Stimulated activated CD8-positive, alpha-beta memory T cell treated with anti-CD3 and anti-CD28 coated beads, Interleukin-4, amount 100 ng/mL, for 4 hours (primary cell): ENCODE measurements around the gene ENPP6.

Experiments
- DNase-seq, 2 donors: peaks; one replicate each; pipeline ENCODE4 v3.0.0-alpha.2; 2020; ENCODE audit warnings: low read depth in 2 of 2, low spot score in 1 of 2

ENPP6 gene

DNA sequence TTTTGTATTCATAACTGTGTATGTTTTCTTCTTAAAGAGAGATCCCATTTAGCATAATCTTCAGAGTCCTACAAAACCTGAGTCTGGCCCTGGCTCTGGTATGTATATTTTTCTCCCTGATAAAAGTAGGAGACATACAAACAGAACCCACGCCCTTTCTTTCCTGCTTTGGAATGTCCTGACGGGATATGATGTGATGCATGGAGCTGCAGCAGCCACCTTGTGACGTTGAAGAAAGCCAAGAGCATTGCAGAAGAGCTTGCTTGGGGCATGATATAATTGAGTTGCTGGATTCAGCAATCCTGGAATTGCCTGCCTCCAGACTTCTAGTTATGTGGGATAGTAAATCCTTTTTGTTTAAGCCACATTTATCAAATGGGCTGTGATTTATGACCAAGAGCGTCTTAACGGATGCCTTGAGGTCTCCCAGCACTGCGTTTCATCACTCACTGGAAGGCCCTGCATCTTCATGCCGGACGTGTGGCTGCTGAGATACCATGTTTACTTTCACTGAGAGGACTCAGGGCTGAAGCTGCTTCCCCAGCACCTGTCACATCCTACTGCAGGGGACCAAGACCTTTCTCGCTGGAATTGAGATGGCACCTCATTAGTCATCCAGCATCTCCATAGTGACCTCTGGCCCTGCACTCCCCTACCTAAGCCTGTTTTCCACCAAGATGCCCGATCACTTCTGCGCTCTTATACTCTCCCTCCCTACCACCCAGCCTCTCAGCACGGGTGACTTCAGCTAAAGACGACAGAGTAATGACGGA, 107.0 kb downstream of the ENPP6 start:
- DNase-seq, result no peak

DNA sequence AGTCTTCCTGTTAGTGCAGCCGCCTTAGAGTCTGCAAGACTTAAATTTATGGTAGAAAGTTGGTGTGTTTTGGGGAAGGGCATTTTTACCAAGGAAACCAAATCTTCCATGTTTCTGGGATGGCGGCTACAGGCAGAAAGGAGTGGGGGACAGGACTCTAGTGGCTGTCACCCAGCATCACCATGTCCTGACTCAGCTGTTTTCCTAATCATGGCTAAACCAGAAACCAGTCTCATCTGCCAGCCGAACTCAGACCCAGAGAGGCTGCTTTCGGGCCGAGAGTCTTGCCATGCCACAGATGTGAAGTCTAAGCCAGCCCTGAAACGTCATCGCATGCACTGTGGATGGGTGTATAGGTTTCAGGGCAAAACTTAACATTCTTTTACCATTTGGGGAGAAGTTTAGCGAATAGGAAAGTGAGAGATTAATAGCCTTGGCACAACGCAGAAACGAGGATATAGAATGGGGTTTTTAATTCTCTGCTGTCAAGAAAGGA, 109.6 kb downstream of the ENPP6 start:
- DNase-seq, result no peak

DNA sequence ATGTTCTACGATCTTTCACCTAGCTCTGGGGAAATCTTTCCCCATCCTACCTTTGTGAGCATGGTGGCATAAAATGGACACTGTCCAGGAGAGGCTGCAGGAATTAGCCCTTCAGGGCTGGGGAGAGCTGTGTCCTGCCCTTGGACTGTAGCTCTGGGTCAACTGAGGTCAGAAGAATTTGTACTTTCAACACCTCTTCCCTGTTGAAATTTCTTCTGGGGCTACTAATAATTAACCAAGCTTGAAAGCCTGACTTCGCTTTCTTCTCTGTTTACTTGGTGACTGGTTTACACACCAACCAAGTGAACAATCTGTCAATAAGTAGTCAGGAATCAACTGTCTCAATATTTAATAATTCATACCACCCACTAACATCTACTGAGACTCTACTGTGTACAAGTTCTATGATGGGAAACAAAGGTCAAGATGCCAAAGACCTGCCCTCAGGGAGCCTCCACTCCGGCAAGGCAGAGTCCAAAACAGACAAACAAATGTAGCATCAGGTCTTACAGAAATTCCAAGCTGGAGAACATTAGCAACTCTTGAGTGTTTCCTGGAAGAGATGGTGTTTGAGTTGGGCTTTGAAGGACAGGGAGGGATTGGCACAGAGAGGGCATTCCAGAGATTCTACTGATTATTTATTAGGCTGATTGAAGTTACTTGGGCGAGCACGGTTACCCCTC, 113.1 kb downstream of the ENPP6 start:
- no peak for DNase-seq

DNA sequence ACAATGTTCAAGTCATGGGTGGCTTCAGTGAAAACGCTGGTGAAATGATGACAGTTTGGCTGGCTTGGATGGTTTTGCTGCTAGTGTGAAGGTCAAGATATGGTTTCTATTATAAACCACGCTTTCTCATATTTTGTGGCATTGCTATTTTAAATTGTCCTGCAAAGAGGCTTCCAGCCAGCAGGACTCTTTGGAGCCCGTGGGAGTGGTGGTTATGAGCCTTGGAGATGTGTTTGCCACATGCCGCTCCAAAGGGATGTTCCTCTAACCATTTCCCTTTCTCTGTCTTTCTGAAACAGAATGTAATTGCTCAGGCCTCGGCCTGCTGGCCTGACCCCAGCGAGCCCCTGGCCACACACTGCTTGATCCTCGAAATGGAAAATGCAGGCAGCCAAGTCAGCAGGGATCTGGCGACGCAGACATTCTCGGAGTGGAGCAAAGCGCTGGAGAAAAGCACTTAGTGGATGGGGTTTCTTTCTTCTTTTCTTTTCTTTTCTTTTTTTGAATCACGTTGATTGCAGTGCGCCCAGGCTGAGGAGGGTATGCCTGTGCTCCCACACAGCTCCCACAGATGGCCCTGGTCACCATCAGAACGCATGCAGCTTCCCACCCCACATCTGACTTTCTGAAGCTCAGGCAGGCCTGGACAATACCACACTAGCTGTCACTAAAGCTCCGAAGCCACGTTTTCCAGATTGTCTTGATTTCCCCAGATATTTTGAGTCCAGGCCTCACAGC, 114.0 kb downstream of the ENPP6 start:
- no peak for DNase-seq

DNA sequence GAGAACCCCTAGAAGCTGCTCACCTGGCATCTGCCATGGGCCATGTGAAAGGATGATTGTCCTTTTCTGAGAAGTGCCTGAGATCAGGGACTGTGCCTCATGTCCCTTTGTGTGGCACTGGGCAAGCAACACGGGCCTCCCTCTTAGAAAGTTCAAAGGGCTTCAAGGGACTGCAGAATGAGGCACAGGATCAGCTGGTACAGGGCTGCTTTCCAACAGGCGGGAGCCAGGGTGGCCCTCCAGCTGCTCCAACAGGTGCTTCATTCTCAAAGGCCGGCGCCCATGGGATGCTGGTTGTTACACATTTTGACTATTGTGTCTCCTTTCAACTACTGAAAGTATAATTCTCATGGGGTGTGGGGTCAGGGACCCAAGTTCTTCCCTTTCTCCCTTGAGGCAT, 114.7 kb downstream of the ENPP6 start:
- no peak for DNase-seq

DNA sequence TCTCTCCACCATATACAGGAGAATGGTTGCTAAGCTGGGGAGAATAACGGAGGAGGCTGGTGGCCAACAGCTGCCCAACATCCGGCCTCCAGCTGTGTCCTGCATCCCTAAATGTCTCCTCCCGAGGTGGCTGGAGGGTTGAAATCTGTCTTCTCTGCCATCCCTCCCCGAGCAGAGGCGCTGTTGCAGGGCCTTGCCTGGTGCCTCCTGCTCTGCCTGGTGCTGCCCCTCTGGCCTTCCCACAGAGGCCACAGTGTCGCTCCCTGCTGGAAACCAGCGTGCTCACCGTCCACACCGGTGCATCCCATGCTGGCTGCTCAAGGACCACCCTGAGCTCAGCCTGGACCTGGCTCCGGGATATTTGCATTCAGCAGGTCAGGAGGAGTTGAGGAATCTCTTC, 115.2 kb downstream of the ENPP6 start:
- no peak for DNase-seq

DNA sequence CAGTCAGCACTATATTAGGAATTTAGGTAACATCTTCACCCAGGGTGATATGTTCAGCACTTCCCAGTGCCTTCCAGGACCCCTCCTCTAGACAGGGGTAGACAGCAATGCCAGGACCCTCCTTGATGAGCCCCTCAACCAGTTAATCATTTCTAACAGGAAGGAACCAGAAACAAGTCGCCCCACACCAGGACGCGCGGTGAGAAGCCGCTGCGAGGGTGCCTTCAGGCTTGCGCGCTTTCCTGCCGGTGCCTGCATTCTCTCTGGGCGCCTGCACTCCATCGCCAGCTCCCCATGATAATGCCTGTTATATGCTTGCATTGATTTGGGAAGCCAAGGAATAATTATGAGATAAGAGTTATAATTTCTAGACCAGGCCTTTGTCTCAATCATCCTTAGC, 116.0 kb downstream of the ENPP6 start:
- no peak for DNase-seq

DNA sequence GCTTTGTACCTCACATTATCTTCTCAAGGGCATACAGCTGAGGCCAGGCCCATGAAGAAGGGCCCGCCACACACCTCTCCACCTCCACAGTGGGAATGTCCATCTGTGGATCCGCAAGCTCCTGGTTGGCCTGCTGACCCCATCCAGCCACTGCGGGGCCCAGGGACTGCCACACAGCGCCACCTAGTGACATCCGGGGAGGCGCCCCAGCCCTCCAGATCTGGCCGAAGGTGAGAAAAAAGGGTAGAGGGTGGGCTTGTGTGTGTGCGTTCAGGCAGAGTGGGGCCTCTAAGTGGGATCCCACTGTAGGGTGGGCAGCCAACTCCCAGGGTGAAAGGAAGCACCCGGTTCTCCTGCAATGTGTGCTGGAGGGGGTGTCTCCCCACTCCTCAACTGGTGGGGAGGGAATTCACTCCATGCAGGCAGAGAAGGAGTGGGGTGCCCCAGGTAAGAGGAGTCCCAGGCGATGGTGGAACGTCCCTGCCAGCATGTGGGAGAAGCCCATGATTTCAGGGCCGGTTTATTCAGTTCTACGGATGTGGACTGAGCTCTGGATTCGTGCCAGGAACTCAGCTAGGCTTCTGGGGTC, 117.3 kb downstream of the ENPP6 start:
- DNase-seq, result no peak

DNA sequence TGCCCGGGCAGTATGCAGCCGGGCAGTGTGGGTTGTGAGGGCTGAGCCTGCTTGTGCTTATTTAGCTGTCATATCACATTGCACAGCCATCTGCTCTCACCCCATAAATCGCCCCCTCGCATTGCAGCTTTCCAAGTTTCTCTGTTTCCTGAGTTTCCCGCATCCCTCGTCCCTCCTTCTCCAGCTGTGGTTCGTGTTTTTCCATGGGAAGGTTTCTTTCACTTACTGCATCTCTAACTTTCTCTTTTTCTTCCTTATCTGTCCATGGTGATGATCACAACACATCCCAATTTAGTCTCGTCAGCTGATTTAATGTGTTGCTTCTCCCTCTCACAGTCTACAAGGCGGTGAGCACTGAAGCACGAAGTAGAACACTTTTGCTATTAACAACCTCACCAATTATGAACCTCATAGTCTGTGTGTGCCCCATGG, 118.1 kb downstream of the ENPP6 start:
- no peak for DNase-seq

DNA sequence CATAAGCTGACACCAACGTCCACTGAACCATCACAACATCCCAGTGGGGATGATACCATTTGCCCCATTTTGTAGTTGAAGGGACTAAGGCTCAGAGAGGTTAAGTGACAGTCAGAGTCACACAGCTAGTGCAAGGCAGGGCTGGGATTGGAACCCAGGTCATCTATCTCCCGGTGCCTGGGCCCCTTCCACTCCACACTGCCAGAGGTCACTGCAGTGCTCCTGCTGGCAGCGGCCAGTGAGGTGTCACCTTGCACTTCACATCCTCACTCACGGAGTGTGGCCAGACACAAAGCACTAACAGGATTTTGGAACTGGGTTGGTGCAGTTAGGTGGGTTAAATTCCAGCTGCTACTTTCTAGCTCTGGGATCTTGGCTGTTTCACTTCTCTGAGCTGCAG, 118.7 kb downstream of the ENPP6 start:
- no peak for DNase-seq

DNA sequence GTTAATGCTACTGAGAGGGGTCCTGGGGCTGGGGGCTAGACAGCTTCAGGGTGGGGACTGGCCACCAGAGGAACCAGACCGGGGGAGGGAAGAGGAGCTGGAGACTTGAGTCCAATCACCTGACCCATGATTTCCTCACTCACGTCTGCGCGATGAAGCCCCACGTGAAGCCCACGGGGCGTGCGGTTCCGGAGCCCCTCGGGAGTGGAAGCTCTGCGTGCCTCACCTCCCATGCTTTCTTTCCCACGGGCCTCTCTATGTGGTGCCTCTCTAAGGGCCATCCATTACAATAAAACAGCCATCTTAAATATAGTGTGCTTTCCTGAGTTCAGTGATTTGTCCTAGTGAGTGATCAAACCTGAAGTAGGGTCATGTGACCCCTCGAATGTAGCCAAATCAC, 119.9 kb downstream of the ENPP6 start:
- DNase-seq, result no peak

DNA sequence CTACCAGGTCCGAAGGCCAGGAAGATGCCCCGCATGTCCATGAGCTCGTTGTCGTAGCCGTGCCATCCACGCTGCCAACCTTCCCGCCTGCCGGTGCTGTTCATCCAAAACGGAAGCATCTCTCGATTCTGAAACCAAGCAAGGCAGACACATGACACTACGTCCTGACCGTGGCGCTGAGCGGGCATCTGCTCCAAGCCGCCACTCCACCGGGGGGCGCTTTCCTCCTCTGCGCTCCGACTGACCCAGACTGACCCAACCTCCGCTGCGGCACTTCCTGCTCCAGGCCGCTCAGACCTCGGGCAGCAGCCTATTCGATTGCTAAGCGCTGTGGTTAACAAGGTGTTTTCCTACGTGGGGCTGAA, 120.5 kb downstream of the ENPP6 start:
- no peak for DNase-seq

DNA sequence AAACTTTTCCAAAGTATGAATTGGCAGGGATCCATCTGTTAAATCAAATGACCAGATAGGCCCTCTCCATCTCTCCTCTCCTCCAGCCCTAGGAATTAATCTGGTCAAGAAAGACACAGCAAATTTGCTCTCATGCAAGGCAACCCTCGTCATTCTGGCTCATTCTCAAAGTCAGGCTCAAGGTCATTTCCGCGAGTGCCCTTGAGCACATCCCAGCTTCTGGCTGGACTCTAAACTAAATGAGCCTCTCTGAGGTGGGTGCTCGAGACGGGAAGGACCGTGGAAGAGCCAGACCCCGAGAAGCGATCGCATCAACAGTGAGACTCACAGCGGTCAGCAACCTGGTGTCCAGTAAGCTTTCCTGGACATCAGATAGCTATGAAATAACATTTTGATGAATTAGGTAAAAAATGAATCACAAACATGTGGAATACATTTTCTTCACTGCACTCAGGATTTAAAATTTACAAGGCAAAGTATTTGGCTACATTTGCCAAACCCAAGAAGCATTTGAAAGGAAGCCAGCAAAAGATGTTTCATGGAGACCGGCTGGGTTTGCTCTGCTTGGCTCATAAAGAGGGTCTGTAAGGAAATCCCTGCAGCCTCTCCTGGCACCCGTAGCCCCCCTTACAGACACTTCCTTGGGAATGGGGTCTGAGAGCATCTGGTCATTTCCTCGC, 121.0 kb downstream of the ENPP6 start:
- no peak for DNase-seq

DNA sequence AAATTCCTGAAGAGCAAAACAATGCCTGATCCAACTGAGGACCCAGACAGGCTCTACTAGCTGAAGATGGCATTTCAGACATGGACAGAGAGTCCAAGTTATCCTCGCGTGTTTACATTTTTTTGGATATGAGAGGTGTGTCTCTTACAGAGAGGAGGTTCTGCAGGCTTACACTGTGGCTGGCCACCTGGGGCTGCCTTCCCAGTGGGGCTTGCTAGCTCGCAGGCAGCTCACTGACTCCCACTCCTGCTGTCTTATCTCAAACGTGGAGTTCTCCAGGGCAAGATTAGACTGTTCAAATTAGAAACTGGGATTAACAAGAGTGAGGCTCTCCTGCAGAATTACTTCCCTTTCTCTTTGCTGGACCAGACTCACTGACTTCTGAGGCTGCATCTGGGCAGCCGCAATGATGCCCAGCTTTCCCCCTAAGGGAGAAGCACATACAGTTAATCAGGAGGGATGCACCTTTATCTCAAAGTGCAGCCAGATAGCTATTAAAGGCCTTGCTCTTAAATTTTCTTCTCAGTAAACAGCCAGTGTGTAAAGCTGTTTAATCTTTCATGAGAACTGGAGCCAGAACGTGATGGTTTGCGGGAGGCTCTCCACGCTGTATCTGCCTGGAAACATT, 123.0 kb downstream of the ENPP6 start:
- DNase-seq, result no peak

DNA sequence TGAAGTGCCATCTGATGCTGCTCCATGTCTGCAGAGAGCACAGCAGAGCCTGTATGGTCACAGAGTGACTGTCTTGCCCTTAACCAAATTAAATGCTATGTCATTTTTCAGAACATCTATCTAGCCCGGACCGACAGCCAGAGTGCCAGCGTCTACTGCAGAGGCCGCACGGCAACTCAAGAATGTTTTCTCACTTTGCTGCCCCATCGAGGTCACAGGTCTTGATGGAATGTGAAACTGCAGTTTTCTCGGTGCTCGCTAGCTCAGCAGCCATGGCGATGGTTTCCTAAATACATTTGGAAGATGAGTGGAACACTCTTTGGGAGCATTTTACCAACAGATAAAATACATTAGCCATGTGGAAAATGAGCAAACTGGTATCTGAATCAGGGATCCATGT, 125.7 kb downstream of the ENPP6 start:
- no peak for DNase-seq

DNA sequence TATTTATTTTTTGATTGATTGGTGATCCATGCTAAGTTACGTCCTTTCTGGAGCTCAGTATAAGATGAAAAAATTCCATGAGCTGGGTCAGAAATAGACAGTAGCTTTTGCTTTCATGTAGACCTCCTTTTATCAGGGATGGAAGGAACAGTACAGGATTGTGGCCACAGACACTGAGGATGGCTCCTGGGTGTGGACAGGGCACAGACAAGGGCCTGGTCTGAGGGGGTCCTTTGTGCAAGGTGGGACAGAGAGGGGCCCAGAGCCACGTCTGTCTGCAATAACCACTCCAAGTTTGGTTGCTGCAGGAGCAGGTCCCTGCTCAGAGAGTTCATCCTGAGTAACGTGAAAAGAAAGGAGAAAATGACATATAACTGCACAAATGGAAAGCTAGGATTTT, 127.1 kb downstream of the ENPP6 start:
- DNase-seq, result no peak

DNA sequence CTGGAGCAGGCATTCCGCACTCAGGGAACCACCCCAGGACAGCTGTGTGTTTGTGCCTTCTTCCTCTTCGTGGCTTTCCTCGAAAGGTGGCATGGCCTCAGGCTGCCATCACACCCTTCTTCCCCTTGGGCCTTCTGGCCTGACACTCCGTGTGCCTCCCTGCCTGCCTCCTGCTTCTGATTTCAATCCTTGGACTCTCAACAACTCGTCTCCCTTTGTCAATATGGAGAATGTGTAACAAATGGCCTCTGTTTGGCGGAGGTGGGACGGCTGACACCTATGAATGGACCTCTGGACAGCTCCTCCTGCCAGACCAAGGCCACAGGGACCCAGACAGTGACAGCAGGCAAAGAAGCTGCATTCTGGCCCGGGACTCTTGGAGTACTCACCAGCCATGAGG, 137.0 kb downstream of the ENPP6 start:
- DNase-seq, result no peak

DNA sequence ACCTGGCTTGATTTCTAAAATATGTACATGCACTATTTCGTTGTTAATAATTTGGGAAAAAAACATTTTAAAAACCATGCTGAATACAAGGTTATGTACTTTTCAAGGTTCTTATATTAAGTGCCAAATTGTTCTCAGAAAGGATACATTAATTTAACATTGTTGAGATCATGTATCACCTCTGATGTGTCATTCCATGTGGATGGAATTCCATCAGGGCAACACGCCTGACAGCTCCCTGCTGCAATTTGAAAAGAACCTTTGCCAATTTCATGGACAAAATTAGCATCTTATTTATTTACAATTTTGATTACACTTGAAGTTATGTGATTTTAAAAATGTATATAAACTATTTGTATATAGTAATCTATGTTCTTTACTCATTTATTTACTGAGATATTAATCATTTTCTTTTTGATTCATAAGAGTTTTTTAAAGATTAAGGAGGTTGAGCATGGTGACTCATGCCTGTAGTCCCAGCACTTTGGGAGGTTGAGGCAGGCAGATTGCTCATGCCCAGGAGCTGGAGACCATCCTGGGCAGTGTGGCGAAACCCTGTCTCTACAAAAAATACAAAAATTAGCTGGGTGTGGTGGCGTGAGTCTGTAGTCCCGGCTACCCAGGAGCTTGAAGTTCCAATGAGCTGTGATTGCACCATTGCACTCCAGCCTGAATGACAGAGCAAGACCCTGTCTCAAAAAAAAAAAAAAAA, 142.8 kb downstream of the ENPP6 start:
- DNase-seq, result no peak

DNA sequence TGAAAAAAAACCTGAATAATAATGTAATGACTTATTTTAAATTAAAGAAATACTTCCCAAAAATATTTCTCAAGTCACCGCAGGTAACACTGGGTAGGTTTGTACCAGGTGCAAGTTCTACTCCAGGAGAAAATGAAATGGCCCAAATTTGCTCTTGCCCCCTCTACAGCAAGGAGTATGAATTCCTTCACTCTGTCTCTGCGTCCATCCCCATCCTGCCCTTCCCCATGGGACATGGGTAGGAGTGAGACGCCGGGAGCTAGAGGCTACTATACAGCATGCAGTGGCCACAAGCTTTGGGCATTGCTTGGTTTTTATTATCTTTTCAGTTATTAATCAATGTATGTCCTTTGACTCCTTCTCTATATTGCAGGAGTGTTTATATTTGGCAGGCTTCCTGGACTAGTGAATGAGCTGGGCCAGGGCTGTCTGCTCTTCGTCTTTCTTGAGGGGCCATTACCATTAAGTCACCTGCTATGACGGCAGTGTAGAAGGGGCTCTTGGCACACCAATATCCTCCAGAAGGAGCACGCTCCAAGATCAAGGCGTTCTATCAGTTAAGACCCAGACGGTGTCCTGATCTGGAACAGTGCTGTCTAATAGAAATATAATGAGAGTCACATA, 149.6 kb downstream of the ENPP6 start:
- DNase-seq, result no peak
